Ishikawa (cell line): ENCODE results near the gene DBX1.

Experiments
- EP300 ChIP-seq: IDR thresholded peaks from 2 replicates; pipeline ENCODE4 v1.6.1; 2012; ENCODE audit warnings: borderline replicate concordance
- NFIC ChIP-seq: IDR thresholded peaks from 2 replicates; pipeline ENCODE4 v1.6.1; 2012
- RAD21 ChIP-seq: IDR thresholded peaks from 2 replicates; pipeline ENCODE4 v1.6.1; 2012; ENCODE audit warnings: low read depth
- TAF1 ChIP-seq: IDR thresholded peaks from 2 replicates; pipeline ENCODE4 v1.6.1; 2012; ENCODE audit warnings: low read depth, mild to moderate bottlenecking
- YY1 ChIP-seq: IDR thresholded peaks from 2 replicates; pipeline ENCODE4 v1.6.1; 2012; ENCODE audit warnings: low read depth
- TF ChIP-seq, protein P1 (sequence below): IDR thresholded peaks from 2 replicates; pipeline ENCODE4 v1.6.1; 2012
- TF ChIP-seq, protein P2 (sequence below): IDR thresholded peaks from 2 replicates; pipeline ENCODE4 v1.6.1; 2012; ENCODE audit warnings: low read depth, mild to moderate bottlenecking

DNA sequence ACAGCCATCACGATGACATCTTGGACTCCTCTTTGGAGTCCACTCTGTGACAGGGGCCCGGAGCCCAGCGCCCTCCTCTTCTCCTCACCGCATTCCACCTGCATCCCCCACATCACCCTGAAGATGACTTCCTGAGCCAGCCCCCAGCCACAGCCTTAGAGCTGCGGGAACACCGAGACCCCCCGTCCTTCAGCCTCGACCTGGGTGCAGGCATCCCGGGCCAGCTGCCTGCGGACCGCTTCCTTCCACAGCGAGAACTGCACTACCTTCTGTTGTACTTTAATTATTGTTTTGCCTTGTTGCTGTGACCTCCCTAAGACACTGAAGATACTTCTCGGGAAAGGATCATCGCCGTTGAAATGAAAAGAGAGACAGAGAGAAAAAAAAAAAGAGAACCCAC, 42.1 kb downstream of the DBX1 start:
- TF ChIP-seq NFIC (no peak), YY1 (no peak), RAD21 (no peak), EP300 (no peak), TAF1 (no peak)
- TF ChIP-seq, protein P1, sequence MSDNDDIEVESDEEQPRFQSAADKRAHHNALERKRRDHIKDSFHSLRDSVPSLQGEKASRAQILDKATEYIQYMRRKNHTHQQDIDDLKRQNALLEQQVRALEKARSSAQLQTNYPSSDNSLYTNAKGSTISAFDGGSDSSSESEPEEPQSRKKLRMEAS = no peak
- TF ChIP-seq, protein P2, sequence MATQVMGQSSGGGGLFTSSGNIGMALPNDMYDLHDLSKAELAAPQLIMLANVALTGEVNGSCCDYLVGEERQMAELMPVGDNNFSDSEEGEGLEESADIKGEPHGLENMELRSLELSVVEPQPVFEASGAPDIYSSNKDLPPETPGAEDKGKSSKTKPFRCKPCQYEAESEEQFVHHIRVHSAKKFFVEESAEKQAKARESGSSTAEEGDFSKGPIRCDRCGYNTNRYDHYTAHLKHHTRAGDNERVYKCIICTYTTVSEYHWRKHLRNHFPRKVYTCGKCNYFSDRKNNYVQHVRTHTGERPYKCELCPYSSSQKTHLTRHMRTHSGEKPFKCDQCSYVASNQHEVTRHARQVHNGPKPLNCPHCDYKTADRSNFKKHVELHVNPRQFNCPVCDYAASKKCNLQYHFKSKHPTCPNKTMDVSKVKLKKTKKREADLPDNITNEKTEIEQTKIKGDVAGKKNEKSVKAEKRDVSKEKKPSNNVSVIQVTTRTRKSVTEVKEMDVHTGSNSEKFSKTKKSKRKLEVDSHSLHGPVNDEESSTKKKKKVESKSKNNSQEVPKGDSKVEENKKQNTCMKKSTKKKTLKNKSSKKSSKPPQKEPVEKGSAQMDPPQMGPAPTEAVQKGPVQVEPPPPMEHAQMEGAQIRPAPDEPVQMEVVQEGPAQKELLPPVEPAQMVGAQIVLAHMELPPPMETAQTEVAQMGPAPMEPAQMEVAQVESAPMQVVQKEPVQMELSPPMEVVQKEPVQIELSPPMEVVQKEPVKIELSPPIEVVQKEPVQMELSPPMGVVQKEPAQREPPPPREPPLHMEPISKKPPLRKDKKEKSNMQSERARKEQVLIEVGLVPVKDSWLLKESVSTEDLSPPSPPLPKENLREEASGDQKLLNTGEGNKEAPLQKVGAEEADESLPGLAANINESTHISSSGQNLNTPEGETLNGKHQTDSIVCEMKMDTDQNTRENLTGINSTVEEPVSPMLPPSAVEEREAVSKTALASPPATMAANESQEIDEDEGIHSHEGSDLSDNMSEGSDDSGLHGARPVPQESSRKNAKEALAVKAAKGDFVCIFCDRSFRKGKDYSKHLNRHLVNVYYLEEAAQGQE = no peak
